ENCODE measurements around the gene CD274.

The CD274 gene

DNA sequence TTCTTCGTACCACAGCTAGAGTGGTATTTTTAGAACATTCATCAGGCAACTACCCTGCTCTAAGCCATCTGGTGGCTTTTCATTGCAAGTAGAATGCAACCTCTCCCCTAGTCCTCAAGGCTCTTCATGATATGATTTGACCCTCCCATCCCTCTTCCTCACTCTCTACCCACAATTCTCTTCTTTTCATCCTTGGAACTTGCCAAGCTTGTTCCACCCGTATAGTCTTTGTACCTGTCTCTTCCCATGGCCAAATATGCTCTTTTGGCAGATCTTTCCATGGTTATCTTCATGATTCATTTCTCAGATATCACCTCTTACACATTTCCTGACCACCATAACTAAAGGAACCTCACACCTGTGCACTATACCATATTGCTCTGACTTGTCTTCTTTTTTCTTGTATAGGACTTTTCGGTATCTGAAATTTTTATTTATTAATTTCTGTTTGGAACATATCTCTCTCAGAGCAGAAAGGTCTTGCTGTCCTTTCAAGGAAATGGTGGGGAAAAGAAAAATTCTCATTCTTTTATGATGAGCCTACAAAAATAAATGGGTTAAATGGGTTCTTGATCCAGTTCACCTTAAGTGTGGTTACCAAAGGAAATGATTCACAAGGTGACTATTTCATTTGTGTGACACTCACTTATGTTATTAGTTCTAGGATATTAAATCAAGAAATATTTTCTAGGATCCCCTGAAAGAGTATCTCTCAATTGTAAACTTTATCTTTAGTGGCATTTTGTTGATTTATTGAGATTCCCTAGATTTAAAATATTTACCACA lies 3.7 kb upstream of the CD274 start:
- Histone ChIP-seq H3K4me3 (ENCODE audit: low read length) (no peak overlapping the region), H2AFZ (ENCODE audit: low read length) (no peak overlapping the region), H3K27me3 (replicated peaks; ENCODE audit: insufficient read depth, low read length) (no peaks in the 10 kb centered on the region), H4K20me1 (ENCODE audit: insufficient read depth, low read length) (no peaks in the 10 kb centered on the region), H3K27ac (ENCODE audit: low read length) (no peak overlapping the region), H3K9me3 (replicated peaks; ENCODE audit: insufficient read depth, low read length) (no peaks in the 10 kb centered on the region), H3K9me2 (replicated peaks; ENCODE audit: insufficient read depth, low read length) (no peaks in the 10 kb centered on the region), H3K4me2 (ENCODE audit: low read depth, low read length) (no peak overlapping the region), H3K9ac (ENCODE audit: low read length) (no peak overlapping the region), H3K36me3 (replicated peaks; ENCODE audit: insufficient read depth, low read length) (no peaks in the 10 kb centered on the region), H3F3A (ENCODE audit: insufficient read depth, low read length) (peaks cover 26% of the 10 kb centered on the region), H3K79me2 (ENCODE audit: low read length) (no peaks in the 10 kb centered on the region), H3K4me1 (ENCODE audit: low read length) (peaks cover 21% of the 10 kb centered on the region)
- TF ChIP-seq EZH2 (optimal IDR thresholded peaks at IDR 0.05; ENCODE audit: low read depth, low read length) (no peak), CTCF (IDR thresholded peaks at IDR 0.05; ENCODE audit: low read length) (no peak; the same call in 1 of the 2 replicates), EZH2phosphoT487 (IDR thresholded peaks at IDR 0.05; ENCODE audit: low read length) (no peak)
- DNase-seq = no peak

GRCh38 chr9:5447337-5447736 lies 3.0 kb upstream of the CD274 start:
- TF ChIP-seq CTCF (IDR thresholded peaks at IDR 0.05; ENCODE audit: low read length) (no peak), EZH2phosphoT487 (IDR thresholded peaks at IDR 0.05; ENCODE audit: low read length) (no peak), EZH2 (optimal IDR thresholded peaks at IDR 0.05; ENCODE audit: low read depth, low read length) (no peak)
- Histone ChIP-seq H3K4me3 (ENCODE audit: low read length) (no peak overlapping the region), H3K79me2 (ENCODE audit: low read length) (no peaks in the 10 kb centered on the region), H3K4me1 (ENCODE audit: low read length) (peaks cover 23% of the 10 kb centered on the region), H3K9me2 (replicated peaks; ENCODE audit: insufficient read depth, low read length) (no peaks in the 10 kb centered on the region), H3K27me3 (replicated peaks; ENCODE audit: insufficient read depth, low read length) (no peaks in the 10 kb centered on the region), H3K4me2 (ENCODE audit: low read depth, low read length) (no peak overlapping the region), H3K9me3 (replicated peaks; ENCODE audit: insufficient read depth, low read length) (no peaks in the 10 kb centered on the region), H3F3A (ENCODE audit: insufficient read depth, low read length) (peaks cover 23% of the 10 kb centered on the region), H3K27ac (ENCODE audit: low read length) (no peak overlapping the region), H2AFZ (ENCODE audit: low read length) (no peak overlapping the region), H3K9ac (ENCODE audit: low read length) (no peak overlapping the region), H3K36me3 (replicated peaks; ENCODE audit: insufficient read depth, low read length) (no peaks in the 10 kb centered on the region), H4K20me1 (ENCODE audit: insufficient read depth, low read length) (no peaks in the 10 kb centered on the region)
- DNase-seq = no peak

DNA sequence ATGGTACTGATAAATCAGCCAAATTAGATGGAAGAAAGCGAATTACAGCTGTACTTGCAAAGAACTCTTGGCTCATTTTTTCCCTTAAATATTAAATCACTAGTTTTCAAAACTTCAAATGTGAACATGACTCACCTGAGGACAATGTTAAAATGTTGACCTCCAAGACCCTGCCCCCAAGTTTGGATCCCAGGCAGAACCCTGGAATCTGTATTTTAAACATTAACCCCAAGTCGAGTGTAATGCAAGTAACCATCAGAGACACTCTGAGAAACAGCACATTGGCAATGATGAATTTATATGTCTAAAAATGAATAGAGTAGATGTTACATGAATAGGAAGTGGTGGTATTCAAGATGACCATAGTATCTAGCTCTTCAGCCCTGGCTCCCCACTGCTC lies 2.3 kb upstream of the CD274 start:
- H3K27ac ChIP-seq (ENCODE audit: low read length) = no peak overlapping the region
- no peaks in the 10 kb centered on the region for H3K79me2 ChIP-seq (ENCODE audit: low read length)
- no peak for DNase-seq
- no peaks in the 10 kb centered on the region for H3K9me2 ChIP-seq (replicated peaks; ENCODE audit: insufficient read depth, low read length)
- peaks cover 23% of the 10 kb centered on the region for H3K4me1 ChIP-seq (ENCODE audit: low read length)
- TF ChIP-seq CTCF (IDR thresholded peaks at IDR 0.05; ENCODE audit: low read length) (no peak), EZH2 (optimal IDR thresholded peaks at IDR 0.05; ENCODE audit: low read depth, low read length) (no peak), EZH2phosphoT487 (IDR thresholded peaks at IDR 0.05; ENCODE audit: low read length) (no peak)
- peaks cover 23% of the 10 kb centered on the region for H3F3A ChIP-seq (ENCODE audit: insufficient read depth, low read length)
- no peaks in the 10 kb centered on the region for H3K27me3 ChIP-seq (replicated peaks; ENCODE audit: insufficient read depth, low read length)
- no peak overlapping the region for H2AFZ ChIP-seq (ENCODE audit: low read length)
- no peaks in the 10 kb centered on the region for H3K36me3 ChIP-seq (replicated peaks; ENCODE audit: insufficient read depth, low read length)
- H4K20me1 ChIP-seq (ENCODE audit: insufficient read depth, low read length) = no peaks in the 10 kb centered on the region
- H3K9me3 ChIP-seq (replicated peaks; ENCODE audit: insufficient read depth, low read length) = no peaks in the 10 kb centered on the region
- H3K4me2 ChIP-seq (ENCODE audit: low read depth, low read length) = no peak overlapping the region
- no peak overlapping the region for H3K9ac ChIP-seq (ENCODE audit: low read length)
- H3K4me3 ChIP-seq (ENCODE audit: low read length) = no peak overlapping the region

Measured in MM.1S (cell line).